Epithelial cell of proximal tubule (primary cell): ENCODE data around the gene TBC1D22A. TPM values are rescaled to one million over a fixed set of nuclear protein-coding genes. Genes with fewer than 3 reads are reported as not detected.

ENCODE experiments used
- DNase-seq: peaks from one replicate; pipeline ENCODE4 v3.0.0-alpha.2; 2011; ENCODE audit warnings: low read depth
- H3K4me3 ChIP-seq: 2 replicates; pipeline ENCODE4 v1.5.1; 2011; ENCODE audit warnings: low read depth, mild to moderate bottlenecking, low read length
- CTCF ChIP-seq: conservative IDR thresholded peaks from 2 replicates; pipeline ENCODE4 v1.5.1; 2012; ENCODE audit warnings: low read depth, mild to moderate bottlenecking, low read length
- total RNA-seq: library from RNA; depleted of rRNA; stranded (reverse); fragments of >200 nt; gene quantifications from 2 replicates; pipeline ENCODE4 v1.2.3, GENCODE V29; 2015

TBC1D22A gene
- total RNA-seq, 1 donor from 2014 or later = 22.7 TPM

- H3K4me3 ChIP-seq = no peak overlapping the region
- no peak for TF ChIP-seq CTCF
- DNase-seq = no peak
Measured at GRCh38 chr22:46933040-46933930, 170.8 kb downstream of the TBC1D22A start.

GRCh38 chr22:46934172-46934745, 171.8 kb downstream of the TBC1D22A start:
- no peak overlapping the region for H3K4me3 ChIP-seq
- no peak for TF ChIP-seq CTCF
- DNase-seq = no peak

GRCh38 chr22:46934746-46935491, 172.5 kb downstream of the TBC1D22A start:
- DNase-seq = peak; percentile 88
- TF ChIP-seq CTCF = no peak
- H3K4me3 ChIP-seq = no peak overlapping the region

GRCh38 chr22:46935506-46936377, 173.3 kb downstream of the TBC1D22A start:
- TF ChIP-seq CTCF = no peak
- no peak overlapping the region for H3K4me3 ChIP-seq
- DNase-seq = no peak

GRCh38 chr22:46936378-46936903, 174.0 kb downstream of the TBC1D22A start:
- peak; percentile 59 for DNase-seq
- H3K4me3 ChIP-seq = no peak overlapping the region
- TF ChIP-seq CTCF = no peak

GRCh38 chr22:46937185-46937584, 174.7 kb downstream of the TBC1D22A start:
- TF ChIP-seq CTCF = no peak
- no peak for DNase-seq
- H3K4me3 ChIP-seq = no peak overlapping the region
